ENCODE data around the gene HOMER3. TPM values are rescaled to one million over a fixed set of nuclear protein-coding genes. Genes with fewer than 3 reads are reported as not detected.

Gene HOMER3
- total and polyA plus RNA-seq, 2 experiments from 2014 or later, result 28.9 to 53.4 TPM

- H3K9me3 ChIP-seq (ENCODE audit: low read depth), result no peaks in the 10 kb centered on the region
- no peak for DNase-seq (ENCODE audit: low spot score)
- no peak overlapping the region for H2AFZ ChIP-seq
- H3K4me2 ChIP-seq, result no peak overlapping the region
- H3K36me3 ChIP-seq (replicated peaks; ENCODE audit: insufficient read depth, low read depth), result no peaks in the 10 kb centered on the region
- no peak overlapping the region for H3K27ac ChIP-seq
- H3K27me3 ChIP-seq, result peaks cover 4% of the 10 kb centered on the region
- no peaks in the 10 kb centered on the region for H3K9me2 ChIP-seq (replicated peaks; ENCODE audit: insufficient read depth)
- no peaks in the 10 kb centered on the region for H3K79me2 ChIP-seq
- no peak overlapping the region for H3K4me3 ChIP-seq
- peaks cover 6% of the 10 kb centered on the region for H3K4me1 ChIP-seq (ENCODE audit: insufficient read depth)
- TF ChIP-seq CTCF (IDR thresholded peaks at IDR 0.05; ENCODE audit: poor library complexity) (no peak), EZH2phosphoT487 (IDR thresholded peaks at IDR 0.05; ENCODE audit: low read depth, severe bottlenecking, unreplicated experiment) (no peak), EZH2 (IDR thresholded peaks at IDR 0.05; ENCODE audit: borderline replicate concordance) (no peak)
- peaks cover 2% of the 10 kb centered on the region for H4K20me1 ChIP-seq (ENCODE audit: insufficient read depth, poor library complexity, severe bottlenecking)
- 70% methylated on average over 18 of the region's 18 CpGs for WGBS (ENCODE audit: low lambda C conversion rate, missing lambda C conversion rate)
Measured at GRCh38 chr19:18898607-18899408, 42.2 kb downstream of the HOMER3 start.

GRCh38 chr19:18898081-18898606 lies 42.9 kb downstream of the HOMER3 start:
- no peaks in the 10 kb centered on the region for H3K36me3 ChIP-seq (replicated peaks; ENCODE audit: insufficient read depth, low read depth)
- H3K9me2 ChIP-seq (replicated peaks; ENCODE audit: insufficient read depth), result no peaks in the 10 kb centered on the region
- no peaks in the 10 kb centered on the region for H3K79me2 ChIP-seq
- peaks cover 6% of the 10 kb centered on the region for H3K4me1 ChIP-seq (ENCODE audit: insufficient read depth)
- H3K9me3 ChIP-seq (ENCODE audit: low read depth), result no peaks in the 10 kb centered on the region
- H2AFZ ChIP-seq, result no peak overlapping the region
- peaks cover 4% of the 10 kb centered on the region for H3K27me3 ChIP-seq
- H3K4me3 ChIP-seq, result no peak overlapping the region
- H3K4me2 ChIP-seq, result no peak overlapping the region
- peaks cover 2% of the 10 kb centered on the region for H4K20me1 ChIP-seq (ENCODE audit: insufficient read depth, poor library complexity, severe bottlenecking)
- H3K27ac ChIP-seq, result no peak overlapping the region
- DNase-seq (ENCODE audit: low spot score), result no peak
- WGBS (ENCODE audit: low lambda C conversion rate, missing lambda C conversion rate), result 48% methylated on average over 11 of the region's 18 CpGs
- no peak for TF ChIP-seq EZH2phosphoT487 (IDR thresholded peaks at IDR 0.05; ENCODE audit: low read depth, severe bottlenecking, unreplicated experiment)
- no peak for TF ChIP-seq EZH2 (IDR thresholded peaks at IDR 0.05; ENCODE audit: borderline replicate concordance)
- TF ChIP-seq CTCF (IDR thresholded peaks at IDR 0.05; ENCODE audit: poor library complexity), result no peak

GRCh38 chr19:18897094-18898029 lies 43.7 kb downstream of the HOMER3 start:
- Histone ChIP-seq H3K79me2 (no peaks in the 10 kb centered on the region), H3K4me1 (ENCODE audit: insufficient read depth) (peaks cover 6% of the 10 kb centered on the region), H3K4me3 (no peak overlapping the region), H4K20me1 (ENCODE audit: insufficient read depth, poor library complexity, severe bottlenecking) (peaks cover 2% of the 10 kb centered on the region), H3K4me2 (no peak overlapping the region), H3K9me3 (ENCODE audit: low read depth) (no peaks in the 10 kb centered on the region), H3K36me3 (replicated peaks; ENCODE audit: insufficient read depth, low read depth) (no peaks in the 10 kb centered on the region), H3K27me3 (peaks cover 4% of the 10 kb centered on the region), H3K9me2 (replicated peaks; ENCODE audit: insufficient read depth) (no peaks in the 10 kb centered on the region), H2AFZ (no peak overlapping the region), H3K27ac (no peak overlapping the region)
- 94% methylated on average over 23 of the region's 25 CpGs for WGBS (ENCODE audit: low lambda C conversion rate, missing lambda C conversion rate)
- no peak for DNase-seq (ENCODE audit: low spot score)
- TF ChIP-seq CTCF (IDR thresholded peaks at IDR 0.05; ENCODE audit: poor library complexity), result no peak
- TF ChIP-seq EZH2 (IDR thresholded peaks at IDR 0.05; ENCODE audit: borderline replicate concordance), result no peak

All from hepatocyte (in vitro differentiated cells).